ENCODE results near the gene RNPS1. TPM values are rescaled to one million over a fixed set of nuclear protein-coding genes. Genes with fewer than 3 reads are reported as not detected.

RNPS1 gene
- total RNA-seq, 1 donor from 2014 or later: 98.6 TPM

DNA sequence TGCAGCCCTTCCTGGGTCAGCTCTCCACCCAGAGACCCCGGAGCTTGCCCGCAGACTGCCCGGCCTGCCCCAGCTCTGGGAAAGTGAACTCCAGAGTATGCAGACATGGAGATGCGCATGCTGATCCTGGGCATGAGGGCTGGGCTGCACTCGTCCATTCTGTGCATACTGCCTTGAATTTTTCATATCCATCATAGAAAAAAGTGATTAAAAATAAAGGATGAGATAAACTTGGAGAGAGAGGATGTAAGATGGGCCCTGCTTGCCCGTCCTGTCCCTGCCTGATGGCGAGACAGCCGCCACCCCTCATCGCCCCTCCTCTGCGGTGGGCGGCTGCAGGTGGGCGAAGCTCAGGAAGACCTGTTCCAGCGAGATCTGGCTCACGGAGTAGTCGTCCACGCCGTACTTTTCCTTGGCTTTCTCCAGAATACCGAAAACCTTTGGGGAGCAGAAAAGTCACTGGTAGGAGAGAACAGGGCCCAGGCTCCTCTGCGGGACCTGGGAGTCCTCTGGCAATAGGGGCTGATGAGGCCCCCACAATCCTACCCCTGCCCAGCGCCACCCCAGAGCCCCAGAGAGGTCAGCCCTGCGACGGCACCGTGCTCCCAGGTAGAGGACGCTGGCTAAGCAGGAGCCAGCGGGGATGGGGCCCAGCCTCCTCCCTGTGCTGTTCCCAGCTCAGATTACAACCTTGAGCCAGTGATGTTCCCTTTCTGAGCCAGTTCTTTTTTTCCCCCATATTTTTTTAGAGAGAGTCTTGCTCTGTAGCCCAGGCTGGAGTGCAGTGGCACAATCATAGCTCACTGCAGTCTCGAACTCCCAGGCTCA, 8.7 kb upstream of the RNPS1 start:
- intact Hi-C loops (cut with DNase I): no loop called here
- TF ChIP-seq, protein P1, sequence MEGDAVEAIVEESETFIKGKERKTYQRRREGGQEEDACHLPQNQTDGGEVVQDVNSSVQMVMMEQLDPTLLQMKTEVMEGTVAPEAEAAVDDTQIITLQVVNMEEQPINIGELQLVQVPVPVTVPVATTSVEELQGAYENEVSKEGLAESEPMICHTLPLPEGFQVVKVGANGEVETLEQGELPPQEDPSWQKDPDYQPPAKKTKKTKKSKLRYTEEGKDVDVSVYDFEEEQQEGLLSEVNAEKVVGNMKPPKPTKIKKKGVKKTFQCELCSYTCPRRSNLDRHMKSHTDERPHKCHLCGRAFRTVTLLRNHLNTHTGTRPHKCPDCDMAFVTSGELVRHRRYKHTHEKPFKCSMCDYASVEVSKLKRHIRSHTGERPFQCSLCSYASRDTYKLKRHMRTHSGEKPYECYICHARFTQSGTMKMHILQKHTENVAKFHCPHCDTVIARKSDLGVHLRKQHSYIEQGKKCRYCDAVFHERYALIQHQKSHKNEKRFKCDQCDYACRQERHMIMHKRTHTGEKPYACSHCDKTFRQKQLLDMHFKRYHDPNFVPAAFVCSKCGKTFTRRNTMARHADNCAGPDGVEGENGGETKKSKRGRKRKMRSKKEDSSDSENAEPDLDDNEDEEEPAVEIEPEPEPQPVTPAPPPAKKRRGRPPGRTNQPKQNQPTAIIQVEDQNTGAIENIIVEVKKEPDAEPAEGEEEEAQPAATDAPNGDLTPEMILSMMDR (IDR thresholded peaks at IDR 0.05): no peak
- Histone ChIP-seq H3K36me3 (peaks cover 60% of the 10 kb centered on the region), H3K27me3 (ENCODE audit: low read depth) (no peaks in the 10 kb centered on the region), H3K9me3 (no peaks in the 10 kb centered on the region), H3K27ac (no peak overlapping the region), H3K4me3 (no peak overlapping the region), H3K4me1 (no peaks in the 10 kb centered on the region)
- no peak for DNase-seq
- ATAC-seq: no peak

DNA sequence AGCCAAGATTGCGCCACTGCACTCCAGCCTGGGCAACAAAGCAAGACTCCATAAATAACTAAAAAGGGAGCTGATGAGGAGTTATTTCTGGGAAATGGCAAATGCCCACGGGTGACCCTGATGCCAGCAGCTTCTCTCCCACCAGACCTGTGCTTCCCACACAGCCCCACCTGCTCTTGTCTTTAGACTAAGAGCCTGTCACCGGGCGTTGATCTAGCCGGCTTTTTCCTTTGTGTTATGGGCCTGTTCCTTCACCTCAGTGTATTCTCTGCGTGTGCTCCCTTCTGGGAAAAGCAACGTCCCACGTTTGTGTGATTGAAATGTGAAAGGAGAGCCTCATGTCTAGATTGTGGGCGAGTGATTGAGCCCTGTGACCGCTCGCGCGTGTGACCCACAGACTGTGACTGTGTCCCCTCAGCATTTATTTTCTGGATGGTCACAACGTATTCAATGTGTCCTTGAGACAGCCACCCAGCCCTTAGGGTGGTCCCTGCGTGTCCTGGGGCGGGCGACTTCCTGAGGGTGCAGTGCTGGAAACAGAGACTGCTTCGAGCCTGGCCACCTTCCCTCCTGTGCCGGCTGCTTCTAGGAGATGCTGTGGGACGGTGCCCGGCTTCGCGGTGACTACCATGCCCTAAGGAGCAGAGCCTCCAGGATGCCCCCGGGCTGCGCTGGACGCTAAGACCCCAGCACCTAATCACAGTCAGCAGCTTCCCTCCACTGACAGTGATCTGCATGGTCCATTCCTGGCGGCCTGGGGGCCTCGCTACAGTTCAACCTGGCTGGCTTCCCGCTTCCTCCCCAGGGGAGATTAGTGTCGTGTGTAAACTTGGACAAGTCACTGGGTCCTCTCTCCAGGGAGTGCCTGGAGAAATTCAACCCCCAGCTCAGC, 7.8 kb upstream of the RNPS1 start:
- TF ChIP-seq, protein P1 (IDR thresholded peaks at IDR 0.05): no peak
- intact Hi-C loops (cut with DNase I): no loop called here
- no peaks in the 10 kb centered on the region for H3K4me1 ChIP-seq
- no peak for ATAC-seq
- H3K27ac ChIP-seq: no peak overlapping the region
- DNase-seq: no peak
- H3K4me3 ChIP-seq: no peak overlapping the region
- no peaks in the 10 kb centered on the region for H3K27me3 ChIP-seq (ENCODE audit: low read depth)
- peaks cover 51% of the 10 kb centered on the region for H3K36me3 ChIP-seq
- no peaks in the 10 kb centered on the region for H3K9me3 ChIP-seq

DNA sequence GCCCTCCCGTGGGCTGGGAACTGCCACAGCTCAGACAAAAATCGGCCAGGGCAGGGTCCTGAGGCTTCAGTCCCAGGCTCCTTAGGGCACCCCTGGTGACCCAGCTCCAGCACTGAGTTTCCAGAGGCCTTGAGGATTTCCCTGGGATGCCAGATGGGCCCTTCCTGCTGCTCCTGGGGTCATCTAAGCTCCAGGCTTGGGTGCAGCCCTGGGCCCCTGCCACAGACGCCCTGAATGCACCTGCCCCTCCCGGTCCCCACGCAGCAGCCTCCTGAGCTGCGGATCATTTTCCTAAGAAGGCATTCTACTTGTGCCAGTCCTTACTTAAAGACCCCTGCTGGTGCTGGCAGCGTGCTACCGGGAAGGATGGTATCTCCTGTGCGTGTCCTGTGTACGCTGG, 6.0 kb upstream of the RNPS1 start:
- Histone ChIP-seq H3K27ac (no peak overlapping the region), H3K4me1 (peaks cover 13% of the 10 kb centered on the region), H3K4me3 (no peak overlapping the region), H3K9me3 (no peaks in the 10 kb centered on the region), H3K36me3 (peaks cover 33% of the 10 kb centered on the region), H3K27me3 (ENCODE audit: low read depth) (no peaks in the 10 kb centered on the region)
- ATAC-seq (no peak), DNase-seq (no peak)
- intact Hi-C loops (cut with DNase I): no loop called here
- TF ChIP-seq, protein P1 (IDR thresholded peaks at IDR 0.05): no peak

DNA sequence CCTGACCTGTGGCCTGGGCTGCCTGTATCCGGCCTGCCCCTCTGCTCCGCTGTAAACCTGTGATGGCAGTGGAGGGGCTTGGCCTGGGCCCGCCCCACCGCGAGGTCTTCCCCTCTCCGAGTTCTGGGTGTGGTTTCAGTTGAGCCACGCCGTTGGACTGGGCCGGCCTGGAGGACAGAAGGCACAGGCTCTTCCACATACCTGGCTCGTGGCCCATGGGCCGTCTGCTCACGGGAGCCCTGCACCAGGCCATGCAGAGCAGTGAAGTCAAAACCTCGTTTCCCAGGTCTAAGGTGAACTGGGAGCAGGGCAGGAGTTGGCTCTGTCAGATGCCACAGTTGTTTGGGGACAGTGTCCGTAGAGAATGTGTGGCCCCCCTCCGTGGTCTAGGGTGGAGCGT, 5.6 kb upstream of the RNPS1 start:
- DNase-seq: no peak
- Histone ChIP-seq H3K27ac (no peak overlapping the region), H3K4me3 (no peak overlapping the region), H3K27me3 (ENCODE audit: low read depth) (no peaks in the 10 kb centered on the region), H3K4me1 (peaks cover 13% of the 10 kb centered on the region), H3K36me3 (peaks cover 29% of the 10 kb centered on the region), H3K9me3 (no peaks in the 10 kb centered on the region)
- TF ChIP-seq, protein P1 (IDR thresholded peaks at IDR 0.05): no peak
- ATAC-seq: peak; percentile 0
- intact Hi-C loops (cut with DNase I): no loop called here

DNA sequence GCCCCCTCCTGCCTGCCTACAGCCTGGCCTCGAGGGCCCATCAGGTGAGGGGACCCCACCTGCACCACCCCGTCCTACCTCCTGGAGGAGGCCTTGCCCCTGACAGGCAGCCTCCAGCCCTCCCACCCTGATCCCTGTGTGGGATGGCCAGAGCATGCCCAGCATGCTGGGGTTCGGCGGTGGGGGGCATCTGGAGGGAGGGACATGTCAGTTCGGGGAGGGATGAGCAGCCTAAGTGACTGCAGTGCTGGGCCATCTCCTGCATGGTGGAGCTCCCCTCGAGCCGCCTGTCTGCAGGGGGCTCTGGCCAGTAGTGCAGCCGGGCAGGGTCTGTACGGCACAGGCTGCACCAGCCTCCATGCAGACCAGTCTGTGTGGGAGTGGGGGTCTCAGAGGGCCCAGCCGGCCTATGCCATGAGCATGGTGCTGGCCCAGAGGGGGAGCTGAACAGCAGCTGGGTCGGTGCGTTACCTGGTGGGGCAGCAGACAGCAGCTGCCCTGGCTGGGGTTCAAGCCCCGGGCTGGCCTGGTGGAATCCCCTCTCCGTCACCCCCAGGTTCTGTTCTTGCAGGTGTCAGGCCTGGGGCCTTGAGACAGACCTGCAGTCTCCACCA, 4.0 kb upstream of the RNPS1 start:
- DNase-seq (no peak), ATAC-seq (no peak)
- TF ChIP-seq, protein P1 (IDR thresholded peaks at IDR 0.05): no peak
- H3K27me3 ChIP-seq (ENCODE audit: low read depth): no peaks in the 10 kb centered on the region
- no peak overlapping the region for H3K4me3 ChIP-seq
- peaks cover 14% of the 10 kb centered on the region for H3K36me3 ChIP-seq
- H3K27ac ChIP-seq: no peak overlapping the region
- intact Hi-C loops (cut with DNase I): no loop called here
- no peaks in the 10 kb centered on the region for H3K9me3 ChIP-seq
- H3K4me1 ChIP-seq: peaks cover 14% of the 10 kb centered on the region
